Cardiac fibroblast (primary cell): ENCODE measurements around the gene REPS2.

Source experiments
- DNase-seq, 2 donors: peaks; one replicate each; pipeline versions ENCODE4 v3.0.0 to v3.0.0-alpha.2; 2010; ENCODE audit warnings: low read depth in 2 of 2
- H3K4me3 ChIP-seq, 2 donors: replicated peaks in 1 of 2; 1 replicate in 1 of 2; 2 replicates in 1 of 2; pipeline ENCODE4 v1.5.1; 2011; ENCODE audit warnings: low read depth in 2 of 2, low read length in 2 of 2, mild to moderate bottlenecking in 2 of 2, moderate library complexity in 1 of 2
- CTCF ChIP-seq: IDR thresholded peaks from one replicate; pipeline ENCODE4 v1.5.1; 2011; ENCODE audit warnings: low read depth, mild to moderate bottlenecking, low read length, inconsistent platforms

The REPS2 gene

GRCh38 chrX:17020851-17021821 lies 74.7 kb downstream of the REPS2 start:
- H3K4me3 ChIP-seq: no peak overlapping the region
- no peak for DNase-seq
- no peak for TF ChIP-seq CTCF

DNA sequence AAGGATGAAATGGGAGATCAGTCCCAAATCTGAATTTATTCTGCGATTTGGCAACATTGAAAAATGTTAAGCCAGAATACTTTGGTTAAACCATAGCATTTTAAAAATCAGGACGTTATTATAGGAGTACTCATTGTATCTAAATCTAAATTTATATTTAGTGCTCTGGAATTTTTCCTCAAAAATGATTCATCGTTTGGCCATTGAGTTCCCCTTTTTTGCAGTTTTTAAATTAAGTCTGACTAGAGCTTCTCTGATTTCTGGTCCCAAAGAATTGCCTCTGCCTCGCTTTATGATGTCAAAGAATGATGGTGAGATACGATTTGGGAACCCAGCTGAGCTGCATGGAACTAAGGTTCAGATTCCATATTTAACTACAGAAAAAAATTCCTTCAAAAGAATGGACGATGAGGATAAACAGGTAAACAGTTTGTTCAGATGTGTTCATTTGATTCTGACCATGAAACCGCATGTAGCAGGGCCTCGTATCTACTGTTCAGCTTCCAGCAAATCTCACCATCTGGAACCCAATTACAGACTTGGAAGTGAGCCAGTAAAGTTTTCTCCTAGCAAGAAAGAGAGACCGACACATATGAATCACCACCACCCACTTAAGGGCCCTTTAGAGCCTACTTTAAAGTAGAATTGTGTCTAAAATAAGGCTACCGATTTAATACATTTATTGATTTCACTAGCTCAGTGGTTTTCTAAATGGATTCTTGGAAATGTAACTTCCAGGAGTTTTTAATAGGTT lies 75.6 kb downstream of the REPS2 start:
- DNase-seq: peak; percentile 54 to 66
- TF ChIP-seq CTCF: no peak
- H3K4me3 ChIP-seq: no peak overlapping the region

GRCh38 chrX:17023661-17024060 lies 77.2 kb downstream of the REPS2 start:
- no peak for TF ChIP-seq CTCF
- DNase-seq: no peak

DNA sequence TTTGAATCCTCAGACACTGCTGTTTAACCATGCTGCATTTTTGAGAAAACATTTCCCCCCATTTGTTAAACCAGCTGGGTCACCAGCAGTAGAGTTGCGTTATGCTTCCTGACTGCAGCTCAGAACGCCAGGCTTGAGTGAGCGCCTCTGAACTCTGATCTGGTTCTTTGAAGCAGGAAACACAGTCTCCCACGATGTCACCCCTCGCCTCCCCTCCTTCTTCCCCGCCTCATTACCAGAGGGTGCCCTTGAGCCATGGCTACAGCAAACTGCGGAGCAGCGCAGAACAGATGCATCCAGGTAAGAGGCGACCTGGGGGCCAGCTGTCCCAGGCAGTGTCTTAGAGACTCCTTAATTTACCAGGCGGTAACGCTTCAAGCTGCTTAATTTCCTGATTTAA lies 78.4 kb downstream of the REPS2 start:
- TF ChIP-seq CTCF: no peak
- H3K4me3 ChIP-seq: no peak overlapping the region
- no peak for DNase-seq

More at GRCh38 chrX:17023661-17024060, 77.2 kb downstream of the REPS2 start:
- H3K4me3 ChIP-seq: no peak overlapping the region

DNA sequence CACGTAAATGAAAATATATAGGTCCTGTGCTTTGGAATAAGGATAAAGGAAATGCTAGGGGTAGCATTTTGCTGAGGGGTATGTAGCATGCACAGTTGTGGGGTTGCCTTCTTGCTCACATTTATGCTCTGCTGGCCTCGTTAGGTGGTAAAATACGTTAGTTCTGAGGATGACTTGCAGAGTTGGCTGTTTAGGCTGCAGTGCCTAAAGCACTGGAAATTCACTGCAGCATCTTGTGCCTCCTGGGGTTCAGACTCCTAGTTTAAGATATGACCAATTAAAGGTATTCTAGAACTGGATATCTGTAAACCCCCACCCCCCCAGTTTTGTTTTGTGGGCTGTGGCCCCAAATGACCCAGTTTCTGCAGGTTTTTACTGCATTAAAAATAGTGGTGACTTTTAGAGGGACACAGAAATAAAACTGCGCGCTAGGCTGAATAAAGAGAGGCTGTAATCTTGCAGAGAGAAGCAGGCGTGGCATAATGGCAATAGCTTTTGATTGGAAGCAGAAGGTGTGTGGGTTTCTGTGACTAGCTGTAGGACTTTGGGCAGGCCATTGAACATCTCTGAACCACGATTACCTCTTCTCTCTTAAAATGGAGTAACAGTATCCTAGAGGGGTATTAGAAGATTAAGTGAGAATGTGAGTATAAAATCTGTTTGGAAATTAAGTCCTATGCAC lies 79.3 kb downstream of the REPS2 start:
- no peak for DNase-seq
- H3K4me3 ChIP-seq: no peak overlapping the region
- no peak for TF ChIP-seq CTCF

DNA sequence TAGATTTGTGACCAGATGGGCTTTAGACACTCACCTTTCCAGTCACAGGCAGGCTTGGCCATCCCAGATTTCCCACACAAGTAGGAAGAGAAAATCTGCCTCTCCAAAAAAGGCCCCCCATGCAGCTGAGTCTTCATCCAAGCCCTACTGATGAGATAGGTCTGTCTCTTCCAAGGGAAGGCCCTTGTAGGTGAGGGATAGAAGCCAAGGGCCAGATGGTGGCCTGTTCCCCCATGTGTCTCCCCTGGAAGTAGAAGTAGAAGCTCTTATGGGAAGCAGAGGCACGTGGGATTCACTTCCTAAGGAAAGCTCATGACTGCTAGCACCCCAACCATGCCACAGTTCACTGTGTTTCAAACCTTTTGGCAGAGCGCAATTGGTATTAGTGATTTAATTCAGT lies 81.5 kb downstream of the REPS2 start:
- TF ChIP-seq CTCF: no peak
- DNase-seq: no peak
- H3K4me3 ChIP-seq: no peak overlapping the region
